HFFc6 (cell line): ENCODE data around the gene MREG. TPM values are rescaled to one million over a fixed set of nuclear protein-coding genes. Genes with fewer than 3 reads are reported as not detected.

Experiments
- DNase-seq: peaks from one replicate; pipeline ENCODE4 v3.0.0-alpha.2; 2018
- H3K27ac Mint-ChIP-seq: 2 replicates; pipeline ENCODE4 v1.8.0; 2020; ENCODE audit warnings: mild to moderate bottlenecking, mixed read lengths
- H3K27me3 Mint-ChIP-seq: 2 replicates; pipeline ENCODE4 v1.8.0; 2021; ENCODE audit warnings: mild to moderate bottlenecking, moderate library complexity, mixed read lengths; ENCODE audit not compliant: insufficient read depth
- H3K36me3 Mint-ChIP-seq: 2 replicates; pipeline ENCODE4 v1.8.0; 2021; ENCODE audit warnings: low read depth, mixed read lengths
- H3K4me1 Mint-ChIP-seq: 2 replicates; pipeline ENCODE4 v1.8.0; 2020; ENCODE audit warnings: low read depth, mixed read lengths
- H3K4me3 Mint-ChIP-seq: 2 replicates; pipeline ENCODE4 v1.8.0; 2020; ENCODE audit warnings: mild to moderate bottlenecking, moderate library complexity, mixed read lengths
- H3K9me3 Mint-ChIP-seq: 2 replicates; pipeline ENCODE4 v1.8.0; 2020; ENCODE audit warnings: mild to moderate bottlenecking, mixed read lengths
- CTCF ChIP-seq: fragments of 200-600 bp; sonication (generic); IDR thresholded peaks from 2 replicates; pipeline ENCODE4 v1.5.0; 2021; ENCODE audit warnings: antibody characterized with exemption, mild to moderate bottlenecking
- total RNA-seq, 6 experiments: library from RNA; stranded (reverse); fragmentation: NEBNext Ultra II Directional; extraction: Animal tissue kit (Norgen Biotek cat#: 25700); gene quantifications; 2 replicates in 1 of 6; 3 replicates in 5 of 6; pipeline ENCODE4 v1.2.3, GENCODE V29; 2021

MREG gene
- total RNA-seq, 6 experiments from 2014 or later = 2.0 to 3.5 (median 3.2) TPM

DNA sequence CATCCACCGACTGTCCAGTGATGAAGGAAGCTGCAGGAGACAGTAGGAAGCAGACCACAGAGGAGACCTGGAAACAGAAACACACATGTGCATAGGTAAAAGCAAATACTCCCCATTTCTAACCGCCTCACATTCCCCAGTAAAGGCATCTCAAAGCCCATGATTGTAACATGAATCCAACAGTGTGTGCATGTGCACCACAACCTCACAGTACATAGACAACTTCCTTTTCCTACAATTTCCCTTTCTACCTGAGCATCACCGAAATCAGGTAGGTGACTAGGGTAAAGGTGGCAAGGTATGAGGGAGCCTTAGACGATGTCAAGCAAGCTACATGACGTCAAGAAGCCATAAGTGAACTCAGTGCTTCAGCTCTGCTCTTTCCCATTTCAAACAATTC, 30.6 kb upstream of the MREG start:
- TF ChIP-seq CTCF = no peak
- H3K9me3 Mint-ChIP-seq = no peaks in the 10 kb centered on the region
- no peaks in the 10 kb centered on the region for H3K36me3 Mint-ChIP-seq
- no peak overlapping the region for H3K4me3 Mint-ChIP-seq
- no peaks in the 10 kb centered on the region for H3K27me3 Mint-ChIP-seq
- H3K4me1 Mint-ChIP-seq = no peaks in the 10 kb centered on the region
- DNase-seq = no peak
- H3K27ac Mint-ChIP-seq = no peak overlapping the region

DNA sequence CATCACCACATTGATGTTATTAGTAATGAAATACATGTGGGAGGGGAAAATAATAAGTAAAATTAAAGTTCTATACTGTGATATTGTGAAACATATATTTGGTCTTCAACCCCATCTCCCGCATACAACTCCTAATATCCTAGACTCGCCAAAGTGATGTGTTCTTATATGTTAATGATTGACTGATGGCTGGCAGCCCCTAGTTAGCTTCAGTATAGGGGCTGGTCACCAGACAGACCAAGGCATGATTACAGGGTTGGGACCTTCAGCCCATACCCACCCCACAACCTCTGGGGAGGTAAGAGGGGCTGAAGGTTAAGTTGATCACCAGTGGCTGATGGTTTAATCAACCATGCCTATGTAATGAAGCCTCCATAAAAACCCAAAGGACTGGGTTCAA, 28.1 kb upstream of the MREG start:
- DNase-seq = no peak
- Mint-ChIP-seq H3K27ac (no peak overlapping the region), H3K36me3 (no peaks in the 10 kb centered on the region), H3K4me3 (no peak overlapping the region), H3K27me3 (no peaks in the 10 kb centered on the region), H3K4me1 (no peaks in the 10 kb centered on the region), H3K9me3 (no peaks in the 10 kb centered on the region)
- no peak for TF ChIP-seq CTCF

- DNase-seq = no peak
- Mint-ChIP-seq H3K9me3 (no peaks in the 10 kb centered on the region), H3K36me3 (no peaks in the 10 kb centered on the region), H3K4me3 (no peak overlapping the region), H3K27ac (no peak overlapping the region), H3K4me1 (peaks cover 6% of the 10 kb centered on the region; the same call in 1 of the 2 replicates), H3K27me3 (no peaks in the 10 kb centered on the region)
- no peak for TF ChIP-seq CTCF
Observed at GRCh38 chr2:216039918-216040317, 26.6 kb upstream of the MREG start.

DNA sequence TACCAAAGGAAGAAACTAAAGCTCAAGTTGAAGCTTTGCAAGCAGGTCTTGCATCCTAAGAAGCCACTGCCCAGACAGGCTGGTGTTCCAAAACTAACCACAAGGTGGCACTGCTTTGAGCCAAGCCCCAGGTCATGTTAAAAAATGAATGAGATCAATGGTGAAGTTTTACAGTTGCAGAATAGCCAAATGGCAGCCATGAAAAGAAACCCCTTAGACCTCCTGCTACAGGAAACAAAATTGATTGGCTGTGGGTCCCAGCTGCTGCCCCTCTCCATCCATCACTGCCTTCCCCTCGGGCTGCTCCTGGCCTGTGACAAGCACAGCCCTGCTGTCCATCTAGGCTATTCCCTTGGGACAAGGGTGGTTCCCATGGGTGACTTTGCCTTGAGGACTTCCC, 20.7 kb upstream of the MREG start:
- Mint-ChIP-seq H3K27me3 (no peaks in the 10 kb centered on the region), H3K4me3 (no peak overlapping the region), H3K4me1 (peaks cover 50% of the 10 kb centered on the region), H3K9me3 (no peaks in the 10 kb centered on the region), H3K36me3 (peaks cover 4% of the 10 kb centered on the region; the same call in 1 of the 2 replicates), H3K27ac (no peak overlapping the region)
- peak; percentile 96 for TF ChIP-seq CTCF
- DNase-seq = peak; percentile 61

DNA sequence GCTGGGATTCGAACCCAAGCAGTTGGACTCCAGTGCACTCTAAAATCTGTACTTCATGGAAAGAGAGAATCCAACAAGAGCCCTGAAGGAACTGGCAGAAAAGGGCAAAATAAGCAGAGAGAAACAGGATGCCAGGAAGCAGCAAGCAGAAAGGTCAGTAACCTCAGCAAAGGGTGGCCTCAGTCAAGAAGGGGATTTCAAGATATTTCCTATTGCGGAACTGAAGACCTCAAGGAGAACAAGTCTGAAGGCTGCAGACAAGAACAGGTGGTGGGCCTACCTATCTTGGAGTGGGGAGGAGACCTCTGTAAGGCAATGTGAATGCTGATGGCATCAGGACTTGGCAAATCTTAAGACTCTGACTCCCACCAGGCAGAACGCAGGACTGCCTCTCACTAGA, 20.1 kb upstream of the MREG start:
- no peaks in the 10 kb centered on the region for H3K27me3 Mint-ChIP-seq
- no peak for TF ChIP-seq CTCF
- no peaks in the 10 kb centered on the region for H3K9me3 Mint-ChIP-seq
- no peak for DNase-seq
- H3K36me3 Mint-ChIP-seq = peaks cover 4% of the 10 kb centered on the region; the same call in 1 of the 2 replicates
- no peak overlapping the region for H3K4me3 Mint-ChIP-seq
- H3K4me1 Mint-ChIP-seq = peaks cover 50% of the 10 kb centered on the region
- no peak overlapping the region for H3K27ac Mint-ChIP-seq
